Bladder microvascular endothelial cell (primary cell): ENCODE results near the gene MSH2. TPM values are rescaled to one million over a fixed set of nuclear protein-coding genes. Genes with fewer than 3 reads are reported as not detected.

Experiments
- total RNA-seq: library from RNA; depleted of rRNA; stranded (reverse); fragments of >200 nt; gene quantifications from 2 replicates; pipeline ENCODE4 v1.2.3, GENCODE V29; 2014

MSH2 gene
- 22.7 and 40.8 TPM in 2 replicates for total RNA-seq

GRCh38 chr2:47402805-47403608 lies at the start of gene MSH2:
TSS of gene MSH2 (plus strand) at chr2:47403156. CDS start at chr2:47403192, 36 bp downstream.

Other genes starting within 250 kb of the MSH2 start
- 0.16 and 0.31 TPM in 2 replicates for gene STPG4, start 247.8 kb upstream of the MSH2 start, total RNA-seq
- 391 and 607 TPM in 2 replicates for gene CALM2, start 226.6 kb upstream of the MSH2 start, total RNA-seq
- 0.31 TPM in 1 of 2 replicates, not detected in the other for gene EPCAM, start 33.8 kb upstream of the MSH2 start, total RNA-seq
- under 0.01 TPM in 1 of 2 replicates, not detected in the other for gene KCNK12, start 167.8 kb downstream of the MSH2 start, total RNA-seq